Adrenal gland (tissue), 12 donors: ENCODE data around the gene SYNPR. TPM values are rescaled to one million over a fixed set of nuclear protein-coding genes. Genes with fewer than 3 reads are reported as not detected.

Experiments used
- DNase-seq, 7 donors: peaks; one replicate each; pipeline ENCODE4 v3.0.0-alpha.2; 2019 to 2020
- H3K27ac ChIP-seq, 5 donors: fragments of 200-600 bp; sonication (generic) in 4 of 5; 1 replicate in 3 of 5; 2 replicates in 2 of 5; pipeline versions ENCODE4 v1.5.1 to v1.8.0; 2016 to 2020; ENCODE audit warnings: mild to moderate bottlenecking in 1 of 5
- H3K27me3 ChIP-seq: fragments of 200-600 bp; 2 replicates; pipeline ENCODE4 v1.8.0; 2021
- H3K36me3 ChIP-seq, 2 donors: fragments of 200-600 bp; replicated peaks in 1 of 2; 1 replicate in 1 of 2; 2 replicates in 1 of 2; pipeline versions ENCODE4 v1.5.1 to v1.8.0; 2018 to 2022
- H3K4me1 ChIP-seq, 2 donors: fragments of 200-600 bp; replicated peaks in 1 of 2; 1 replicate in 1 of 2; 2 replicates in 1 of 2; pipeline versions ENCODE4 v1.5.1 to v1.8.0; 2018 to 2021
- H3K4me3 ChIP-seq, 4 donors: fragments of 200-600 bp; sonication (generic) in 3 of 4; one replicate each; pipeline ENCODE4 v1.5.1; 2016 to 2018
- H3K9me3 ChIP-seq, 3 donors: fragments of 200-600 bp; sonication (generic) in 1 of 3; replicated peaks in 1 of 3; 1 replicate in 2 of 3; 2 replicates in 1 of 3; pipeline versions ENCODE4 v1.5.1 to v1.8.0; 2016 to 2021
- CTCF ChIP-seq, 6 experiments: fragments of 450-650 bp in 4 of 6; fragments of 200-600 bp in 2 of 6; sonication (generic) in 1 of 6; IDR thresholded peaks; 1 replicate in 5 of 6; 2 replicates in 1 of 6; pipeline versions ENCODE4 v1.5.1 to v1.8.0; 2016 to 2021; ENCODE audit warnings: antibody characterized with exemption in 6 of 6, mild to moderate bottlenecking in 2 of 6, moderate library complexity in 1 of 6
- POLR2A ChIP-seq, 2 donors: fragments of 450-650 bp; IDR thresholded peaks; one replicate each; pipeline ENCODE4 v1.6.1; 2017; ENCODE audit warnings: antibody characterized with exemption in 2 of 2, mild to moderate bottlenecking in 2 of 2, moderate library complexity in 1 of 2
- whole genome bisulfite sequencing, 4 donors: extraction: QIAGEN DNeasy Blood & Tissue Kit in 2 of 4; methylation state at CpG; one replicate each; pipeline versions ENCODE4 v1.1.5 to v1.1.7; 2013 to 2017; 5-methylcytosine and 5-hydroxymethylcytosine counted together
- intact Hi-C, 2 donors: fragments of 100-400 bp; cut with DNase I; formaldehyde crosslinking; loops; one replicate each; pipeline versions ENCODE4 v1.14.1 to v1.15.0; 2022 to 2023
- polyA plus RNA-seq, 3 donors: library from polyadenylated mRNA; stranded (reverse); fragments of 200-250 nt in 2 of 3; fragments of 350-450 nt in 1 of 3; fragmentation: Illumina TruSeq in 1 of 3; extraction: RNeasy Lipid Tissue Mini Kit (QIAGEN cat#74804) in 1 of 3; gene quantifications; one replicate each; pipeline ENCODE4 v1.2.3, GENCODE V29; 2013 to 2014
- total RNA-seq, 9 donors: library from RNA; depleted of rRNA in 4 of 9; stranded (reverse); fragments of >200 nt in 4 of 9; fragments of 120-200 nt in 1 of 9; fragmentation: NEBNext Ultra II Directional in 1 of 9; extraction: Animal tissue kit (Norgen Biotek cat#: 25700) in 1 of 9; gene quantifications; one replicate each; pipeline versions ENCODE4 v1.1.0 to v1.2.4, GENCODE V29; 2013 to 2023
- donor health status: healthy with polysubstance abuse.
- donor health status: Bipolar disorder and iron deficiency.
- donor health status: DM: yes; HTN: yes; CAD: no.
- donor health status: DM: no; HTN: no; CAD: no.
- donor health status: DM: no; HTN: no; CAD: no.
- donor health status: DM: yes; HTN: yes; CAD: no.

The SYNPR gene
- total and polyA plus RNA-seq, 12 donors: 0.03 to 1.4 (median 0.25) TPM; not detected in 7

- Histone ChIP-seq H3K9me3 (no peaks in the 10 kb centered on the region), H3K27me3 (no peaks in the 10 kb centered on the region), H3K36me3 (no peaks in the 10 kb centered on the region), H3K4me1 (peaks cover 0 to 6% of the 10 kb centered on the region in 2 donors), H3K4me3 (no peak overlapping the region), H3K27ac (no peak overlapping the region)
- intact Hi-C loops: no loop called here
- WGBS, 4 donors: 34 to 42% (median 39%) methylated on average over 2 of the region's 2 CpGs
- TF ChIP-seq CTCF (IDR thresholded peaks at IDR 0.05) (no peak), POLR2A (IDR thresholded peaks at IDR 0.05) (no peak)
- peak in 5 of 7 donors; percentile 13 to 52 (median 17) for DNase-seq
Observed at GRCh38 chr3:63479661-63480035, 201.5 kb downstream of the SYNPR start.

- Histone ChIP-seq H3K4me3 (no peak overlapping the region), H3K9me3 (no peaks in the 10 kb centered on the region), H3K27ac (no peak overlapping the region), H3K36me3 (no peaks in the 10 kb centered on the region), H3K4me1 (peaks cover 0 to 6% of the 10 kb centered on the region in 2 donors), H3K27me3 (no peaks in the 10 kb centered on the region)
- no peak for DNase-seq
- TF ChIP-seq POLR2A (IDR thresholded peaks at IDR 0.05) (no peak), CTCF (IDR thresholded peaks at IDR 0.05) (no peak)
- intact Hi-C loops: no loop called here
- 74 to 85% (median 83%) methylated on average over 6 of the region's 6 CpGs for WGBS, 4 donors
Observed at GRCh38 chr3:63481627-63482026, 203.5 kb downstream of the SYNPR start.

GRCh38 chr3:63482341-63482740 lies 204.2 kb downstream of the SYNPR start:
- Histone ChIP-seq H3K27ac (no peak overlapping the region), H3K27me3 (no peaks in the 10 kb centered on the region), H3K4me1 (peaks cover 0 to 6% of the 10 kb centered on the region in 2 donors), H3K4me3 (no peak overlapping the region), H3K9me3 (no peaks in the 10 kb centered on the region), H3K36me3 (no peaks in the 10 kb centered on the region)
- 64 to 74% (median 70%) methylated on average over 2 of the region's 2 CpGs for WGBS, 4 donors
- DNase-seq: no peak
- intact Hi-C loops: no loop called here
- TF ChIP-seq CTCF (IDR thresholded peaks at IDR 0.05) (no peak), POLR2A (IDR thresholded peaks at IDR 0.05) (no peak)

- intact Hi-C loops: no loop called here
- no peak for DNase-seq
- Histone ChIP-seq H3K27me3 (no peaks in the 10 kb centered on the region), H3K9me3 (no peaks in the 10 kb centered on the region), H3K27ac (no peak overlapping the region), H3K4me3 (no peak overlapping the region), H3K4me1 (no peaks in the 10 kb centered on the region), H3K36me3 (no peaks in the 10 kb centered on the region)
- no peak for TF ChIP-seq CTCF (IDR thresholded peaks at IDR 0.05)
- no peak for TF ChIP-seq POLR2A (IDR thresholded peaks at IDR 0.05)
- WGBS, 4 donors: 44 to 56% (median 53%) methylated on average over 2 of the region's 2 CpGs
Observed at GRCh38 chr3:63492464-63492863, 214.4 kb downstream of the SYNPR start.
